Ishikawa (cell line): ENCODE results near the gene DCBLD2.

Source experiments
- CEBPB ChIP-seq: IDR thresholded peaks from 2 replicates; pipeline ENCODE4 v1.6.1; 2012
- CREB1 ChIP-seq: IDR thresholded peaks from 2 replicates; pipeline ENCODE4 v1.6.1; 2012; ENCODE audit warnings: low read depth
- EGR1 ChIP-seq: IDR thresholded peaks from 2 replicates; pipeline ENCODE4 v1.6.1; 2012
- EP300 ChIP-seq: IDR thresholded peaks from 2 replicates; pipeline ENCODE4 v1.6.1; 2012; ENCODE audit warnings: borderline replicate concordance
- FOXM1 ChIP-seq: IDR thresholded peaks from 2 replicates; pipeline ENCODE4 v1.6.1; 2012; ENCODE audit warnings: low read depth, borderline replicate concordance
- MAX ChIP-seq: IDR thresholded peaks from 2 replicates; pipeline ENCODE4 v1.6.1; 2012
- NFIC ChIP-seq: IDR thresholded peaks from 2 replicates; pipeline ENCODE4 v1.6.1; 2012
- RAD21 ChIP-seq: IDR thresholded peaks from 2 replicates; pipeline ENCODE4 v1.6.1; 2012; ENCODE audit warnings: low read depth
- REST ChIP-seq: IDR thresholded peaks from 2 replicates; pipeline ENCODE4 v1.6.1; 2012; ENCODE audit warnings: low read depth, mild to moderate bottlenecking
- TAF1 ChIP-seq: IDR thresholded peaks from 2 replicates; pipeline ENCODE4 v1.6.1; 2012; ENCODE audit warnings: low read depth, mild to moderate bottlenecking
- TCF12 ChIP-seq: IDR thresholded peaks from 2 replicates; pipeline ENCODE4 v1.6.1; 2012; ENCODE audit warnings: low read depth
- TEAD4 ChIP-seq: IDR thresholded peaks from 2 replicates; pipeline ENCODE4 v1.6.1; 2012
- USF1 ChIP-seq: IDR thresholded peaks from 2 replicates; pipeline ENCODE4 v1.6.1; 2012
- YY1 ChIP-seq: IDR thresholded peaks from 2 replicates; pipeline ENCODE4 v1.6.1; 2012; ENCODE audit warnings: low read depth
- ZBTB7A ChIP-seq: IDR thresholded peaks from 2 replicates; pipeline ENCODE4 v1.6.1; 2012; ENCODE audit warnings: low read depth

DCBLD2 gene

GRCh38 chr3:98875535-98875934 lies 26.0 kb downstream of the DCBLD2 start:
- no peak for TF ChIP-seq TCF12
- no peak for TF ChIP-seq EGR1
- TF ChIP-seq ZBTB7A: no peak
- TF ChIP-seq NFIC: no peak
- no peak for TF ChIP-seq CREB1
- no peak for TF ChIP-seq CEBPB
- TF ChIP-seq TEAD4: no peak
- no peak for TF ChIP-seq REST
- TF ChIP-seq RAD21: no peak
- no peak for TF ChIP-seq MAX
- no peak for TF ChIP-seq EP300
- TF ChIP-seq USF1: no peak
- no peak for TF ChIP-seq YY1
- TF ChIP-seq TAF1: no peak
- TF ChIP-seq FOXM1: no peak

- TF ChIP-seq REST (no peak), EP300 (no peak), TCF12 (no peak), YY1 (no peak), RAD21 (no peak), CEBPB (no peak)
Measured at GRCh38 chr3:98874602-98875249, 26.8 kb downstream of the DCBLD2 start.

GRCh38 chr3:98869391-98869790 lies 32.1 kb downstream of the DCBLD2 start:
- no peak for TF ChIP-seq TCF12
- no peak for TF ChIP-seq RAD21
- no peak for TF ChIP-seq FOXM1
- TF ChIP-seq TEAD4: no peak
- no peak for TF ChIP-seq CREB1
- no peak for TF ChIP-seq EP300
- no peak for TF ChIP-seq ZBTB7A
- TF ChIP-seq YY1: no peak
- TF ChIP-seq TAF1: no peak
- no peak for TF ChIP-seq USF1
- no peak for TF ChIP-seq MAX
- no peak for TF ChIP-seq NFIC
- no peak for TF ChIP-seq CEBPB
- TF ChIP-seq REST: no peak
- no peak for TF ChIP-seq EGR1

- TF ChIP-seq YY1 (no peak), MAX (no peak), ZBTB7A (no peak), NFIC (no peak), USF1 (no peak), TCF12 (no peak), CEBPB (no peak), RAD21 (no peak)
Measured at GRCh38 chr3:98856724-98857123, 44.8 kb downstream of the DCBLD2 start.
